ENCODE results near the gene KLK8.

The KLK8 gene

GRCh38 chr19:51001515-51001914 lies at the start of gene KLK8:
KLK8 (minus strand) TSS chr19:51001604; CDS start chr19:51001167, 437 bp downstream.
- no peak for DNase-seq

GRCh38 chr19:51047031-51047335 lies 45.6 kb upstream of the KLK8 start:
- DNase-seq: no peak

- DNase-seq: no peak
These were observed 42.9 kb upstream of the KLK8 start for GRCh38 chr19:51044327-51044726.

- DNase-seq: no peak
These were observed 42.1 kb upstream of the KLK8 start for GRCh38 chr19:51043497-51043896.

GRCh38 chr19:51040151-51040550 lies 38.7 kb upstream of the KLK8 start:
- DNase-seq: no peak

- no peak for DNase-seq
These were observed 35.1 kb upstream of the KLK8 start for GRCh38 chr19:51036519-51036918.

GRCh38 chr19:51034704-51035103 lies 33.3 kb upstream of the KLK8 start, which contains the start of gene KLK12:
KLK12 (minus strand) TSS chr19:51035002; CDS start chr19:51034621, 381 bp downstream.
- no peak for DNase-seq

GRCh38 chr19:51031880-51032225 lies 30.4 kb upstream of the KLK8 start:
- no peak for DNase-seq

- DNase-seq: no peak
These were observed 29.9 kb upstream of the KLK8 start for GRCh38 chr19:51031220-51031879.

- no peak for DNase-seq
These were observed 29.2 kb upstream of the KLK8 start for GRCh38 chr19:51030631-51031030.

GRCh38 chr19:51029718-51030117 lies 28.3 kb upstream of the KLK8 start:
- DNase-seq: no peak

GRCh38 chr19:51027873-51028272 lies 26.5 kb upstream of the KLK8 start:
- no peak for DNase-seq

GRCh38 chr19:51027126-51027806 lies 25.9 kb upstream of the KLK8 start:
- no peak for DNase-seq

GRCh38 chr19:51026554-51026831 lies 25.1 kb upstream of the KLK8 start, which contains the start of gene KLK11:
KLK11 (minus strand) TSS chr19:51026616; CDS start chr19:51025631, 985 bp downstream.
- no peak for DNase-seq

GRCh38 chr19:51025809-51026553 lies 24.6 kb upstream of the KLK8 start:
- no peak for DNase-seq

- no peak for DNase-seq
These were observed 24.0 kb upstream of the KLK8 start for GRCh38 chr19:51025401-51025800.

GRCh38 chr19:51024924-51025323 lies 23.5 kb upstream of the KLK8 start:
- no peak for DNase-seq

- DNase-seq: no peak
These were observed 22.5 kb upstream of the KLK8 start for GRCh38 chr19:51023946-51024345.

- DNase-seq: no peak
These were observed 21.1 kb upstream of the KLK8 start for GRCh38 chr19:51022526-51022925.

GRCh38 chr19:51020988-51021651 lies 19.7 kb upstream of the KLK8 start:
- peak; percentile 28 for DNase-seq

- DNase-seq: no peak
These were observed 18.1 kb upstream of the KLK8 start, which contains the start of gene KLK10 for GRCh38 chr19:51019544-51019925. KLK10 (minus strand) TSS chr19:51019709; CDS start chr19:51019130, 579 bp downstream.

- no peak for DNase-seq
These were observed 17.5 kb upstream of the KLK8 start for GRCh38 chr19:51018745-51019543.

Measured in HCEC 1CT (cell line).